Kidney (tissue), 14 donors: ENCODE measurements around the gene ALLC. TPM values are rescaled to one million over a fixed set of nuclear protein-coding genes. Genes with fewer than 3 reads are reported as not detected.

Experiments
- DNase-seq, 5 donors: peaks; one replicate each; pipeline ENCODE4 v3.0.0-alpha.2; 2013 to 2020
- FAIRE-seq: peaks from 2 replicates; lab custom pipeline; 2012; peaks lifted over from hg19 to GRCh38; lab: Jason Lieb, UNC
- H3K27ac ChIP-seq, 2 donors: one replicate each; pipeline ENCODE4 v1.7.0; 2013; ENCODE audit warnings: low read depth in 2 of 2, low read length in 2 of 2, inconsistent platforms in 1 of 2
- H3K27me3 ChIP-seq: one replicate; pipeline ENCODE4 v1.7.1; 2013; ENCODE audit warnings: low read length, inconsistent platforms; ENCODE audit not compliant: control insufficient read depth, insufficient read depth
- H3K36me3 ChIP-seq, 3 donors: one replicate each; pipeline versions ENCODE4 v1.7.0 to v1.7.1; 2013; ENCODE audit warnings: low read length in 3 of 3, control low read depth in 1 of 3, inconsistent platforms in 1 of 3; ENCODE audit not compliant: insufficient read depth in 3 of 3, control insufficient read depth in 2 of 3
- H3K4me1 ChIP-seq, 3 donors: one replicate each; pipeline versions ENCODE4 v1.7.0 to v1.7.1; 2013; ENCODE audit warnings: low read length in 3 of 3, inconsistent platforms in 1 of 3, low read depth in 1 of 3; ENCODE audit not compliant: control insufficient read depth in 2 of 3, insufficient read depth in 2 of 3
- H3K4me3 ChIP-seq, 3 donors: one replicate each; pipeline versions ENCODE4 v1.7.0 to v1.8.1; 2013; ENCODE audit warnings: low read length in 3 of 3, control low read depth in 1 of 3, inconsistent platforms in 1 of 3
- H3K9ac ChIP-seq, 3 donors: one replicate each; pipeline versions ENCODE4 v1.7.0 to v1.7.1; 2013; ENCODE audit warnings: low read length in 3 of 3, control low read depth in 1 of 3, inconsistent platforms in 1 of 3
- H3K9me3 ChIP-seq, 3 donors: one replicate each; pipeline versions ENCODE4 v1.7.0 to v1.7.1; 2013; ENCODE audit warnings: low read length in 3 of 3, control low read depth in 1 of 3, inconsistent platforms in 1 of 3; ENCODE audit not compliant: control insufficient read depth in 2 of 3, insufficient read depth in 1 of 3
- intact Hi-C: fragments of 100-400 bp; cut with DNase I; formaldehyde crosslinking; loops from one replicate; pipeline ENCODE4 v1.11.1; 2022
- polyA plus RNA-seq: library from polyadenylated mRNA; stranded (reverse); fragments of 350-450 nt; fragmentation: Illumina TruSeq; extraction: RNeasy Lipid Tissue Mini Kit (QIAGEN cat#74804); gene quantifications from one replicate; pipeline ENCODE4 v1.2.3, GENCODE V29; 2014; ENCODE audit warnings: low read depth, low replicate concordance; ENCODE audit not compliant: insufficient read depth
- total RNA-seq: library from RNA; stranded (reverse); fragmentation: NEBNext Ultra II Directional; extraction: Animal tissue kit (Norgen Biotek cat#: 25700); gene quantifications from one replicate; pipeline ENCODE4 v1.2.1, GENCODE V29; 2021
- TF ChIP-seq, protein P1 (sequence below): IDR thresholded peaks from 3 replicates; pipeline ENCODE4 v1.5.1; 2012; ENCODE audit warnings: mild to moderate bottlenecking, moderate library complexity, borderline replicate concordance; ENCODE audit not compliant: insufficient read depth; ENCODE audit errors: extremely low read depth
- donor health status: control.
- donor health status: control.
- donor health status: control.
- donor health status: control.
- donor health status: control.
- donor health status: DM: yes; HTN: yes; CAD: no.
- donor health status: Normal renal cell carcinoma (clear cell type).

The ALLC gene
- total and polyA plus RNA-seq, 2 donors from 2014 or later, result 1.3 TPM; not detected in 1

DNA sequence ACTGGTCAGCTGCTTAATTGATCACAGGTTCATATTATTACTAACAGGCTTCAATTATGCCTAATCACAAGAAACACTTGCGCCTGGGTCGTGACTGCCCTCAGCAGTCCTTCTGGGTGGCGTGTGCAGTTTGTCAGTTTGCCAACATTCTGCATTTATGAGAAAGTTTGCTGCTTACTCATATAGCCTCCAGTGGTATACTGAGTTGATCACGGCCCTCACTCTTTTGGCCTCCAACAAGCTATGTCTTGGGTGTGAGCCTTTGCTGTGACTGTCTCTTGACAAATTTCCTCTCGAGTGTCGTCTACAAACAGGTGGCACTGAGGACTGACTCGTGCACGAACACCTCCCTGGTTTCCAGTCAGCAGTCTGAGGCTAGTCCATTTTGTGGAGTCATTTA is 72.6 kb downstream of the ALLC start:
- TF ChIP-seq, protein P1, sequence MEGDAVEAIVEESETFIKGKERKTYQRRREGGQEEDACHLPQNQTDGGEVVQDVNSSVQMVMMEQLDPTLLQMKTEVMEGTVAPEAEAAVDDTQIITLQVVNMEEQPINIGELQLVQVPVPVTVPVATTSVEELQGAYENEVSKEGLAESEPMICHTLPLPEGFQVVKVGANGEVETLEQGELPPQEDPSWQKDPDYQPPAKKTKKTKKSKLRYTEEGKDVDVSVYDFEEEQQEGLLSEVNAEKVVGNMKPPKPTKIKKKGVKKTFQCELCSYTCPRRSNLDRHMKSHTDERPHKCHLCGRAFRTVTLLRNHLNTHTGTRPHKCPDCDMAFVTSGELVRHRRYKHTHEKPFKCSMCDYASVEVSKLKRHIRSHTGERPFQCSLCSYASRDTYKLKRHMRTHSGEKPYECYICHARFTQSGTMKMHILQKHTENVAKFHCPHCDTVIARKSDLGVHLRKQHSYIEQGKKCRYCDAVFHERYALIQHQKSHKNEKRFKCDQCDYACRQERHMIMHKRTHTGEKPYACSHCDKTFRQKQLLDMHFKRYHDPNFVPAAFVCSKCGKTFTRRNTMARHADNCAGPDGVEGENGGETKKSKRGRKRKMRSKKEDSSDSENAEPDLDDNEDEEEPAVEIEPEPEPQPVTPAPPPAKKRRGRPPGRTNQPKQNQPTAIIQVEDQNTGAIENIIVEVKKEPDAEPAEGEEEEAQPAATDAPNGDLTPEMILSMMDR, result no peak
- no peaks in the 10 kb centered on the region for H3K27me3 ChIP-seq
- DNase-seq (no peak), FAIRE-seq (no peak)
- no peak overlapping the region for H3K27ac ChIP-seq
- H3K9me3 ChIP-seq, result no peaks in the 10 kb centered on the region
- no peak overlapping the region for H3K9ac ChIP-seq
- no peak overlapping the region for H3K4me3 ChIP-seq
- H3K36me3 ChIP-seq, result no peaks in the 10 kb centered on the region
- intact Hi-C loops, result no loop called here
- no peaks in the 10 kb centered on the region for H3K4me1 ChIP-seq

DNA sequence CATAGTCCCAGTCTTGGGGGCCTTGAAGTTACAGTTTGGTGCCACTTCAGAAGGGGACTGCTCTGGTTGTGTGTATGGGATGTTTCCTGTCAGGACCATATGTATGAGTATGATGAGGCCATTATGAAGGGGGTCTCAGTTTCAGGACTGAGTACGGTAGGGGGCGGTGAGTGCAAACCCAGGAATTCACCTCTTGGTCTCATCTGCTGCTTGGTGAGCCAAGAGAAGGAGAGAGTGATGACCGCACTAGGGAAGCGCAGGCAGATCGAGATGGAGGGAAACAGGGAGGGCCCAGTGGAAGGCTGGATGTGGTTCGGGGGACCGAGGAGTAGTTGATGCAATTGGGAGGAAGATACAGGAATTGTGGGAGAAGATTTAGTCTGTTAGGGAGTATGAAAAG is 73.8 kb downstream of the ALLC start:
- no peaks in the 10 kb centered on the region for H3K27me3 ChIP-seq
- no peak overlapping the region for H3K9ac ChIP-seq
- intact Hi-C loops, result no loop called here
- TF ChIP-seq, protein P1, result no peak
- no peaks in the 10 kb centered on the region for H3K36me3 ChIP-seq
- H3K9me3 ChIP-seq, result no peaks in the 10 kb centered on the region
- DNase-seq, result peak in 1 of 5 donors; percentile 1
- no peaks in the 10 kb centered on the region for H3K4me1 ChIP-seq
- H3K27ac ChIP-seq, result no peak overlapping the region
- no peak for FAIRE-seq
- no peak overlapping the region for H3K4me3 ChIP-seq

DNA sequence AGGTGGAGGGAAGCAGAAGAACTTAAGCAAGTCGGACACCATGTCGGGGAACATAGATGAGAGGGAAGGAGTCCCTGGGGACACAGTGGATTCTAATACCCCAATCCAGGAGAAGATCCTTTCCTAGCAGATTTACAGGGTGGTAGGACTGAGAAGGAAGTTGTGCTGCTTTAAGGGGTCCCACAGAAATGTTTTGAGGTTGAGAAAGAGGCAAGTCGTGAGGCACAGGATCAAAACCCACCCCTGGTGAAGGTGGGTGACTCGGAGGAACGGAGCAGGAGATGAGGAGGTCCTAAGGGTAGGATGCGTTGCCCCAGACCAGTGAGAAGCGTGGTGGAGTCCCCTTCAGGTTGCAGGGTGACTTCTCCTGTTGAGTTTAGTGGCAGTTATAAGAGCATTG is 78.1 kb downstream of the ALLC start:
- TF ChIP-seq, protein P1, result no peak
- intact Hi-C loops, result no loop called here
- H3K4me3 ChIP-seq, result no peak overlapping the region
- no peaks in the 10 kb centered on the region for H3K27me3 ChIP-seq
- no peaks in the 10 kb centered on the region for H3K4me1 ChIP-seq
- FAIRE-seq (no peak), DNase-seq (no peak)
- H3K27ac ChIP-seq, result no peak overlapping the region
- H3K9me3 ChIP-seq, result no peaks in the 10 kb centered on the region
- H3K9ac ChIP-seq, result no peak overlapping the region
- no peaks in the 10 kb centered on the region for H3K36me3 ChIP-seq

DNA sequence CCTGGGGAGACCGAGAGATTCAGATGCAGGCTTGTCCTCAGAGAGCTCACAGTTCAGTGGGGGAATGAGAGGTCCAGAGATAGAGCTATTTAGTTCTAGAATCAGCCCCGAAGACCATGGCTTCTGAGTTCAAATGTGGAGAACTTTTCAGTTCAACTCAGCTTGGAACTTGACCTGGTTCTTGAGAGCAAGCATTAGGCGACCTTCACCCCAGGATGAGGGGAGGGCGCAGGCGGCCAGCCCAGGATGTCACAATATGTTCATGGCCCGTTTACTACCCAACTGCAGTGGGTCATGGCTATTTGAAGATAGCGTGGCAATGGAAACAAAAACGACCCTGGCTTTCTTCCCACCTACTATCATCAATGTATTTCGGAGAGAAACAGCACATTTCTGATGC is 79.1 kb downstream of the ALLC start:
- intact Hi-C loops, result no loop called here
- no peaks in the 10 kb centered on the region for H3K27me3 ChIP-seq
- TF ChIP-seq, protein P1, result no peak
- no peaks in the 10 kb centered on the region for H3K9me3 ChIP-seq
- no peak overlapping the region for H3K9ac ChIP-seq
- no peaks in the 10 kb centered on the region for H3K36me3 ChIP-seq
- no peak overlapping the region for H3K4me3 ChIP-seq
- DNase-seq (no peak), FAIRE-seq (no peak)
- no peak overlapping the region for H3K27ac ChIP-seq
- no peaks in the 10 kb centered on the region for H3K4me1 ChIP-seq
